Gastroesophageal sphincter (tissue), 4 donors: Measurements from ENCODE around the gene ARHGAP42. TPM values are rescaled to one million over a fixed set of nuclear protein-coding genes. Genes with fewer than 3 reads are reported as not detected.

ENCODE experiments used
- ATAC-seq: fragments of 150-250 bp; one replicate; pipeline ENCODE4 v1.9.1; 2016; ENCODE audit warnings: mild to moderate bottlenecking, moderate library complexity
- H3K27ac ChIP-seq, 4 donors: fragments of 200-600 bp; sonication (generic) in 3 of 4; 1 replicate in 3 of 4; 2 replicates in 1 of 4; pipeline ENCODE4 v1.5.1; 2016 to 2019
- H3K27me3 ChIP-seq: fragments of 200-600 bp; sonication (generic); one replicate; pipeline ENCODE4 v1.5.1; 2019
- H3K36me3 ChIP-seq, 2 donors: fragments of 200-600 bp; sonication (generic); one replicate each; pipeline ENCODE4 v1.5.1; 2019; ENCODE audit warnings: control low read depth in 1 of 2
- H3K4me1 ChIP-seq, 3 donors: fragments of 200-600 bp; sonication (generic); 1 replicate in 2 of 3; 2 replicates in 1 of 3; pipeline ENCODE4 v1.5.1; 2016 to 2019; ENCODE audit warnings: control low read depth in 2 of 3
- H3K4me3 ChIP-seq, 2 donors: fragments of 200-600 bp; sonication (generic); one replicate each; pipeline ENCODE4 v1.5.1; 2019; ENCODE audit warnings: mild to moderate bottlenecking in 1 of 2, moderate library complexity in 1 of 2
- H3K9me3 ChIP-seq, 3 donors: fragments of 200-600 bp; sonication (generic); one replicate each; pipeline ENCODE4 v1.5.1; 2017 to 2019; ENCODE audit warnings: control low read depth in 2 of 3
- EP300 ChIP-seq: sonication (generic); formaldehyde crosslinking; IDR thresholded peaks from one replicate; pipeline ENCODE4 v1.6.1; 2017; ENCODE audit warnings: antibody characterized with exemption, mild to moderate bottlenecking
- POLR2A ChIP-seq, 2 donors: fragments of 450-650 bp; IDR thresholded peaks; one replicate each; pipeline ENCODE4 v1.6.1; 2017; ENCODE audit warnings: antibody characterized with exemption in 2 of 2, mild to moderate bottlenecking in 2 of 2, moderate library complexity in 1 of 2
- POLR2AphosphoS5 ChIP-seq: sonication (generic); formaldehyde crosslinking; IDR thresholded peaks from one replicate; pipeline ENCODE4 v1.6.1; 2017; ENCODE audit warnings: antibody characterized with exemption
- WGBS, 2 donors: methylation state at CpG; one replicate each; pipeline ENCODE4 v1.1.5; 2018; ENCODE audit warnings: low coverage in 1 of 2; 5-methylcytosine and 5-hydroxymethylcytosine counted together
- total RNA-seq, 4 donors: library from RNA; depleted of rRNA; stranded (reverse); fragments of >200 nt; gene quantifications; one replicate each; pipeline ENCODE4 v1.1.0, GENCODE V29; 2016
- TF ChIP-seq, protein P1 (sequence below), 4 experiments: fragments of 200-600 bp in 2 of 4; fragments of 450-650 bp in 2 of 4; sonication (generic) in 1 of 4; IDR thresholded peaks; one replicate each; pipeline ENCODE4 v1.5.1; 2017 to 2019; ENCODE audit warnings: antibody characterized with exemption in 4 of 4, mild to moderate bottlenecking in 2 of 4, moderate library complexity in 2 of 4

Gene ARHGAP42
- total RNA-seq, 4 donors from 2014 or later, result 6.3 to 29.1 (median 9.9) TPM

DNA sequence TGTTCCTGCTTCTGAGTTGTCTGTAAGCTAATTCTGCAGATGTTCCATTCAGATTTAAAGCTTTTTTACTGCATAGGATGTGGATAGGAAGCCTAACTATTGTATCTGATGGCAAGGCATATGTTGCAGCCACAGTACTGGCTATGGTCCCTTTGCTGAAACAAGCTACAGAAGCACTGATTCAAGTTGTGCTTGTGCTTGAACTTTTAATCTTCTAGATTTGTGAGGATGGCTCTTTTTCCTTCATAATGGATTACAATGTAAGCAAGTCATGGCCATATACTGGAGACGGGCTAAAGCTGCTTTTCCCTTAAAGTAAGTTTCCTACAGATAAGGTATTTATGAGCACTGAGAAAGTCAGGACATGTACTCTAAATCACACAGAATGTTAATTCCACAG, 303.8 kb downstream of the ARHGAP42 start:
- no peak overlapping the region for H3K27ac ChIP-seq

DNA sequence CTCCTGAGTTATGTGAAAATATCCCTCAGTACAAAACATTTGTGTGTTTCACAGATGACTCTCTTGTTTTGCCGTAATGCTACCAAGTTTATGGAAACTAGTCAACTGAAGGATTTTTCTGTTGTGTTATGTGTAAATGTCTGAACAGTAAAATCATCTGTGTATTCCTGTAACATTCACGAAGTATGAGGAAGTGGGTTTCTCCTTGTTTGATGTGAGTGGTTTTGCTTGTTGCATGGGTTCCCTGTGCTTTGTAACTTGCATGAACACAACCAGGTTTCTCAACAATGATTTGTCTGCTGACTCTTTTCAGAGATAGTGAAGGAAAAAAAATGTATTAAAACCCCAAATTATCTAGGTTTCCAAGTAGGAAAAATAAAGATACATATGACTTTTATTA, 304.5 kb downstream of the ARHGAP42 start:
- TF ChIP-seq POLR2A (IDR thresholded peaks at IDR 0.05) (no peak), EP300 (no peak), POLR2AphosphoS5 (no peak)
- TF ChIP-seq, protein P1, sequence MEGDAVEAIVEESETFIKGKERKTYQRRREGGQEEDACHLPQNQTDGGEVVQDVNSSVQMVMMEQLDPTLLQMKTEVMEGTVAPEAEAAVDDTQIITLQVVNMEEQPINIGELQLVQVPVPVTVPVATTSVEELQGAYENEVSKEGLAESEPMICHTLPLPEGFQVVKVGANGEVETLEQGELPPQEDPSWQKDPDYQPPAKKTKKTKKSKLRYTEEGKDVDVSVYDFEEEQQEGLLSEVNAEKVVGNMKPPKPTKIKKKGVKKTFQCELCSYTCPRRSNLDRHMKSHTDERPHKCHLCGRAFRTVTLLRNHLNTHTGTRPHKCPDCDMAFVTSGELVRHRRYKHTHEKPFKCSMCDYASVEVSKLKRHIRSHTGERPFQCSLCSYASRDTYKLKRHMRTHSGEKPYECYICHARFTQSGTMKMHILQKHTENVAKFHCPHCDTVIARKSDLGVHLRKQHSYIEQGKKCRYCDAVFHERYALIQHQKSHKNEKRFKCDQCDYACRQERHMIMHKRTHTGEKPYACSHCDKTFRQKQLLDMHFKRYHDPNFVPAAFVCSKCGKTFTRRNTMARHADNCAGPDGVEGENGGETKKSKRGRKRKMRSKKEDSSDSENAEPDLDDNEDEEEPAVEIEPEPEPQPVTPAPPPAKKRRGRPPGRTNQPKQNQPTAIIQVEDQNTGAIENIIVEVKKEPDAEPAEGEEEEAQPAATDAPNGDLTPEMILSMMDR (IDR thresholded peaks at IDR 0.05), result no peak
- no peaks in the 10 kb centered on the region for H3K9me3 ChIP-seq
- peaks cover 0 to 13% of the 10 kb centered on the region in 2 donors for H3K36me3 ChIP-seq
- no peaks in the 10 kb centered on the region for H3K4me1 ChIP-seq
- ATAC-seq, result no peak
- WGBS, 2 donors, result 86% methylated on average over 1 to 2 of the region's 2 CpGs
- no peak overlapping the region for H3K27ac ChIP-seq
- H3K27me3 ChIP-seq, result no peaks in the 10 kb centered on the region
- H3K4me3 ChIP-seq, result no peak overlapping the region

More for the DNA sequence above, 303.8 kb downstream of the ARHGAP42 start:
- 88 to 100% methylated on average over 1 of the region's 1 CpG for WGBS, 2 donors
- Histone ChIP-seq H3K4me3 (no peak overlapping the region), H3K4me1 (no peaks in the 10 kb centered on the region), H3K27me3 (no peaks in the 10 kb centered on the region), H3K9me3 (no peaks in the 10 kb centered on the region), H3K36me3 (peaks cover 0 to 13% of the 10 kb centered on the region in 2 donors)
- ATAC-seq, result no peak
- TF ChIP-seq POLR2A (IDR thresholded peaks at IDR 0.05) (no peak), POLR2AphosphoS5 (no peak), EP300 (no peak)
- TF ChIP-seq, protein P1 (IDR thresholded peaks at IDR 0.05), result no peak

DNA sequence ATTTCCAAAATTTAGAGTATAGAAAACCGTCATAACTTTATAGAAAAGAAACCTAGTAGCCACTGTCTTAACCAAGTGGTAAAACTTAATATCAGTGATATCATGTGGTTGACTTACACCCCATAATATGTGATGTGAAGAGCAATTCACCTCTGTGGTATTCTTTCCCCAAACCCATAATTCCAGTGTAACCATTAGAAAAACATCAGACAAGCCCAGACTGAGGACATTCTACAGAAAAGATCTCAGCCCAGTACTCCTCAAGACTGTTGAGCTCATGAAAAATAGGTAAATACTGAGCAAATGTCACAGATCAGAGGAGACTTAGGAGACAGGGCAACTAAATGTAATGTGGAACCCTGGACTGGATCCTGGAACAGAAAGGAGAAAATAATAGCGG, 307.9 kb downstream of the ARHGAP42 start:
- Histone ChIP-seq H3K9me3 (no peaks in the 10 kb centered on the region), H3K4me3 (no peak overlapping the region), H3K36me3 (peaks cover 0 to 8% of the 10 kb centered on the region in 2 donors), H3K27ac (no peak overlapping the region), H3K27me3 (no peaks in the 10 kb centered on the region), H3K4me1 (no peaks in the 10 kb centered on the region)
- WGBS, 2 donors, result 88 to 100% methylated on average over 2 of the region's 2 CpGs
- ATAC-seq, result no peak
- TF ChIP-seq POLR2A (IDR thresholded peaks at IDR 0.05) (no peak), EP300 (no peak), POLR2AphosphoS5 (no peak)
- TF ChIP-seq, protein P1 (IDR thresholded peaks at IDR 0.05), result no peak

DNA sequence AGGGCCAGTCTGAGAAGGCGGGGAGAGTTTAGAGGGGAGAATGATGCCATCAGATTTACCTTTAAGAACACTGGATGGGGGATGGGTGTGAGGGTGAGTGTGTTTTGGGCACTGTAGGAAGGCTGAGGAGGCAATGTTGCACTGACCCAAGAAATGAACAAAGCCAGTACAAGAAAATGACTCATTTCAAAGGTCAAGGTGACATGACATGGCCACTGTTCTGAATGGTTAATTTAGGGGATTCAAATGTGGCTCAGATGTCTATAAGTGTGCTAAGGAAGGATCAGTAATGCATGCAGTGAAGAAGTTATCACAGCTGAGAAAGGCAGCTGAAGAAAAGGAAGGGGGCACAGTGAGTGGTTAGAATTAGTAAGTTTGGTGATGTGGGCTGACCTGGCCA, 312.7 kb downstream of the ARHGAP42 start:
- Histone ChIP-seq H3K27me3 (no peaks in the 10 kb centered on the region), H3K4me3 (no peak overlapping the region), H3K9me3 (no peaks in the 10 kb centered on the region), H3K4me1 (no peaks in the 10 kb centered on the region), H3K36me3 (no peaks in the 10 kb centered on the region), H3K27ac (no peak overlapping the region)
- no peak for ATAC-seq
- TF ChIP-seq EP300, result no peak
- TF ChIP-seq, protein P1 (IDR thresholded peaks at IDR 0.05), result no peak
- TF ChIP-seq POLR2AphosphoS5, result no peak
- WGBS, 2 donors, result 67 to 80% methylated on average over 1 of the region's 1 CpG

DNA sequence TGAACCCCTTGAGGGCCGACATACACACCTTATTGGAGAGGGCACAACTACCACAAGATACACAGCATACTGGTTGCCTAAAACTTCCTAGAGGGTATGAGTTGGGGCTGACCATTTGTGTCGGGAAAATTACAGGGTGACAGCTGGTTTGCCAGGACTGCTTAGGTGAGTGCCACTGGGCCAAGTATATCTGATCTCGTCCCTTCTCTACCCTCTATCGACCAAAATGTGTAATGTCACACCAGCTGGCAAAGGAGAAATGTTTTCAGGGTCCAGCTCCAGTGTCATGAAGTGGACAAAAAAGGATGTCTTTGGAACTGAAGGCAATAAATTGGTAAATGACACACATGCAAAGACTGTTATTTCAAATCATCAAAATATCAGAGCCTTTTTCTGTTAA, 316.4 kb downstream of the ARHGAP42 start:
- no peak overlapping the region for H3K27ac ChIP-seq

More for the DNA sequence above, 316.4 kb downstream of the ARHGAP42 start:
- Histone ChIP-seq H3K4me1 (no peaks in the 10 kb centered on the region), H3K36me3 (no peaks in the 10 kb centered on the region), H3K4me3 (no peak overlapping the region), H3K9me3 (no peaks in the 10 kb centered on the region), H3K27me3 (no peaks in the 10 kb centered on the region)
- 82 to 83% methylated on average over 2 to 3 of the region's 4 CpGs for WGBS, 2 donors
- no peak for ATAC-seq
- TF ChIP-seq POLR2AphosphoS5, result no peak
- TF ChIP-seq, protein P1 (IDR thresholded peaks at IDR 0.05), result no peak
- TF ChIP-seq EP300, result no peak
- no peak for TF ChIP-seq POLR2A (IDR thresholded peaks at IDR 0.05)
